Endothelial cell of umbilical vein (primary cell): Measurements from ENCODE around the gene THOP1. TPM values are rescaled to one million over a fixed set of nuclear protein-coding genes. Genes with fewer than 3 reads are reported as not detected.

Experiments used
- BruUV-seq: library from RNA; stranded (reverse); fragments of 400-500 nt; replicated peaks from 2 replicates; lab custom pipeline; 2021; lab: Mats Ljungman, UMichigan
- CTCF ChIA-PET: fragments of 300-600, 350-600 bp; sonication (Branson Sonifier 250); formaldehyde crosslinking; loops from one replicate; lab custom pipeline; 2021; ENCODE audit warnings: antibody characterized with exemption, inconsistent platforms; lab: Charles Lee
- POLR2A ChIA-PET: fragments of 300-600, 350-600 bp; sonication (Branson Sonifier 250); formaldehyde crosslinking; loops from one replicate; lab custom pipeline; 2021; ENCODE audit warnings: antibody characterized with exemption, inconsistent platforms; lab: Charles Lee
- DNase-seq: peaks from one replicate; pipeline ENCODE4 v3.0.0-alpha.2; 2011; ENCODE audit warnings: low read depth, low spot score
- FAIRE-seq: peaks from 2 replicates; lab custom pipeline; 2011; peaks lifted over from hg19 to GRCh38; lab: Jason Lieb, UNC
- H2AFZ ChIP-seq: 2 replicates; pipeline ENCODE4 v1.6.0; 2012; ENCODE audit warnings: low read depth, low read length, control low read depth, inconsistent platforms
- H3K27ac ChIP-seq: 2 replicates; pipeline ENCODE4 v1.5.1; 2011; ENCODE audit warnings: low read depth, mild to moderate bottlenecking, control low read depth, low read length, moderate library complexity; ENCODE audit not compliant: insufficient read depth
- H3K27me3 ChIP-seq, 2 experiments: 2 replicates each; pipeline versions ENCODE4 v1.6.0 to v1.6.1; 2011; ENCODE audit warnings: low read length in 2 of 2, mixed read lengths in 1 of 2; ENCODE audit not compliant: control insufficient read depth in 2 of 2, insufficient read depth in 2 of 2
- H3K36me3 ChIP-seq, 2 experiments: 2 replicates in 1 of 2; 3 replicates in 1 of 2; pipeline ENCODE4 v1.5.1; 2011; ENCODE audit warnings: low read length in 2 of 2, mild to moderate bottlenecking in 1 of 2, moderate library complexity in 1 of 2; ENCODE audit not compliant: control insufficient read depth in 2 of 2, insufficient read depth in 2 of 2; ENCODE audit errors: extremely low read depth in 1 of 2
- H3K4me1 ChIP-seq: 3 replicates; pipeline ENCODE4 v1.5.1; 2011; ENCODE audit warnings: mild to moderate bottlenecking, low read length; ENCODE audit not compliant: control insufficient read depth, insufficient read depth; ENCODE audit errors: extremely low read depth
- H3K4me2 ChIP-seq: 2 replicates; pipeline ENCODE4 v1.6.1; 2011; ENCODE audit warnings: low read length, control low read depth, mixed read lengths; ENCODE audit not compliant: insufficient read depth
- H3K4me3 ChIP-seq, 3 experiments: fragments of 200-600 bp in 1 of 3; sonication (generic), shearing (Covaris generic) in 1 of 3; replicated peaks in 1 of 3; 2 replicates each; pipeline ENCODE4 v1.5.1; 2011 to 2016; ENCODE audit warnings: control low read depth in 3 of 3, low read length in 3 of 3, mild to moderate bottlenecking in 2 of 3, inconsistent platforms in 1 of 3, low read depth in 1 of 3, moderate library complexity in 1 of 3; ENCODE audit not compliant: insufficient read depth in 1 of 3
- H3K79me2 ChIP-seq: 2 replicates; pipeline ENCODE4 v1.6.0; 2012; ENCODE audit warnings: low read length, inconsistent platforms; ENCODE audit not compliant: control insufficient read depth, insufficient read depth
- H3K9ac ChIP-seq: replicated peaks from 2 replicates; pipeline ENCODE3; 2011; ENCODE audit warnings: low read length, control low read depth; ENCODE audit not compliant: insufficient read depth; ENCODE audit errors: extremely low read depth
- H3K9me1 ChIP-seq: replicated peaks from 3 replicates; pipeline ENCODE4 v1.6.0; 2011; ENCODE audit warnings: mild to moderate bottlenecking, low read length; ENCODE audit not compliant: control insufficient read depth, insufficient read depth; ENCODE audit errors: extremely low read depth
- H3K9me3 ChIP-seq: replicated peaks from 2 replicates; pipeline ENCODE4 v1.5.1; 2012; ENCODE audit warnings: low read length, inconsistent platforms; ENCODE audit not compliant: control insufficient read depth, insufficient read depth
- H4K20me1 ChIP-seq: replicated peaks from 2 replicates; pipeline ENCODE3; 2011; ENCODE audit warnings: mild to moderate bottlenecking, low read length; ENCODE audit not compliant: control insufficient read depth, insufficient read depth; ENCODE audit errors: extremely low read depth
- CTCF ChIP-seq, 2 donors: IDR thresholded peaks; 1 replicate in 1 of 2; 2 replicates in 1 of 2; pipeline ENCODE4 v1.5.1; 2011; ENCODE audit warnings: low read length in 2 of 2, mild to moderate bottlenecking in 2 of 2, moderate library complexity in 2 of 2, control low read depth in 1 of 2, inconsistent platforms in 1 of 2, low read depth in 1 of 2; ENCODE audit not compliant: insufficient read depth in 1 of 2; ENCODE audit errors: extremely low read depth in 1 of 2
- EZH2 ChIP-seq: IDR thresholded peaks from 2 replicates; pipeline ENCODE4 v1.6.1; 2012; ENCODE audit warnings: borderline replicate concordance, low read depth, mild to moderate bottlenecking, moderate library complexity, low read length, inconsistent platforms; ENCODE audit not compliant: severe bottlenecking
- FOS ChIP-seq: IDR thresholded peaks from 2 replicates; pipeline ENCODE4 v1.6.1; 2011; ENCODE audit warnings: mild to moderate bottlenecking, low read length, moderate library complexity, borderline replicate concordance; ENCODE audit not compliant: insufficient read depth
- GATA2 ChIP-seq: IDR thresholded peaks from 2 replicates; pipeline ENCODE4 v1.7.0; 2011; ENCODE audit warnings: low read depth, mild to moderate bottlenecking, moderate library complexity, mixed read lengths, low read length; ENCODE audit not compliant: insufficient read length, insufficient read depth
- JUN ChIP-seq: IDR thresholded peaks from 2 replicates; pipeline ENCODE4 v1.6.1; 2011; ENCODE audit warnings: borderline replicate concordance, low read depth; ENCODE audit not compliant: insufficient read length, insufficient read depth
- MAX ChIP-seq: IDR thresholded peaks from 2 replicates; pipeline ENCODE4 v1.6.1; 2011; ENCODE audit not compliant: insufficient read depth, insufficient read length
- MYC ChIP-seq: IDR thresholded peaks from one replicate; pipeline ENCODE4 v1.6.1; 2011; ENCODE audit warnings: mild to moderate bottlenecking, low read depth, low read length
- POLR2A ChIP-seq: IDR thresholded peaks from 2 replicates; pipeline ENCODE4 v1.6.1; 2012; ENCODE audit warnings: low read depth, mild to moderate bottlenecking, control low read depth, low read length
- POLR2AphosphoS5 ChIP-seq: IDR thresholded peaks from 2 replicates; pipeline ENCODE4 v1.6.1; 2012; ENCODE audit warnings: low read depth, mild to moderate bottlenecking, control low read depth, low read length, moderate library complexity; ENCODE audit not compliant: insufficient read depth
- dilution Hi-C: fragments of 300-500 bp; cut with MboI; formaldehyde crosslinking; loops from one replicate; pipeline ENCODE4 v1.15.0; 2019; ENCODE audit warnings: low sequenced_read_pairs; ENCODE audit not compliant: extremely low pct_ligation_motif_present
- intact Hi-C: fragments of 100-400 bp; cut with micrococcal nuclease; formaldehyde crosslinking; loops from one replicate; pipeline ENCODE4 v1.10.0; 2022
- polyA plus RNA-seq, 4 experiments: library from polyadenylated mRNA; depleted of rRNA in 3 of 4; stranded (reverse) in 3 of 4; unstranded in 1 of 4; fragments of >200 nt; gene quantifications; 2 replicates each; pipeline versions ENCODE4 v1.2.1 to v1.2.3, GENCODE V29; 2011 to 2012; ENCODE audit warnings: missing spikeins in 1 of 4
- total RNA-seq: library from RNA; stranded (reverse); gene quantifications from 2 replicates; pipeline ENCODE4 v1.2.3, GENCODE V29; 2021

The THOP1 gene
- total and polyA plus RNA-seq, 2 donors (not counting 3 experiments of a cell fraction or from before 2014, with no cell fraction given): 88.0 to 115 TPM

GRCh38 chr19:2754659-2755447 is 30.4 kb upstream of the THOP1 start:
- Histone ChIP-seq H3K9me1 (no peaks in the 10 kb centered on the region), H3K27me3 (no peaks in the 10 kb centered on the region), H3K4me3 (no peak overlapping the region), H3K9ac (no peak overlapping the region), H3K27ac (no peak overlapping the region), H2AFZ (no peak overlapping the region), H3K9me3 (no peaks in the 10 kb centered on the region), H3K4me2 (no peak overlapping the region), H3K36me3 (peaks cover 8 to 25% of the 10 kb centered on the region in 2 experiments), H4K20me1 (no peaks in the 10 kb centered on the region), H3K4me1 (no peaks in the 10 kb centered on the region), H3K79me2 (no peaks in the 10 kb centered on the region)
- TSS peak; percentile 46 for BruUV-seq
- CTCF ChIA-PET: interaction anchor here (2.1 kb wide), 1 partner anchor 107 kb away, joined by 6 read pairs; no protein-coding TSS in a partner anchor
- intact Hi-C loops: no loop called here
- DNase-seq: no peak
- dilution Hi-C loops: loop anchor here (10.0 kb wide), 1 partner anchor 60 kb away; no protein-coding TSS in a partner anchor
- TF ChIP-seq GATA2 (no peak), JUN (no peak), POLR2AphosphoS5 (no peak), EZH2 (no peak), CTCF (IDR thresholded peaks at IDR 0.05; ENCODE audit: extremely low read depth in 1 of 2, insufficient read depth in 1 of 2, low read depth in 1 of 2, low read length in 2 of 2) (no peak), FOS (no peak), MYC (no peak), MAX (no peak), POLR2A (no peak)
- POLR2A ChIA-PET: no interaction called here
- FAIRE-seq: no peak
